Myocyte (in vitro differentiated cells): Measurements from ENCODE around the gene F8. TPM values are rescaled to one million over a fixed set of nuclear protein-coding genes. Genes with fewer than 3 reads are reported as not detected.
"Not testable (repeated sequence)": the region's sequence is repeated elsewhere in the genome, so short reads cannot be mapped to it uniquely, and the experiment has no call there.

Experiments
- DNase-seq: peaks from one replicate; pipeline ENCODE4 v3.0.0-alpha.2; 2012; ENCODE audit warnings: low read depth
- total RNA-seq: library from RNA; depleted of rRNA; stranded (reverse); fragments of >200 nt; gene quantifications from 2 replicates; pipeline ENCODE4 v1.2.3, GENCODE V29; 2014

The F8 gene
- total RNA-seq, 1 donor from 2014 or later, result 4.1 TPM

GRCh38 chrX:155031657-155032056 lies 9.1 kb upstream of the F8 start:
- no peak for DNase-seq

GRCh38 chrX:155028877-155029291 lies 6.4 kb upstream of the F8 start:
- peak; percentile 31 for DNase-seq

- DNase-seq, result no peak
Measured at GRCh38 chrX:155028129-155028528, 5.6 kb upstream of the F8 start.

GRCh38 chrX:155027509-155028066 lies 5.1 kb upstream of the F8 start:
- DNase-seq, result peak; percentile 32

GRCh38 chrX:155026727-155027508 lies 4.4 kb upstream of the F8 start, which contains the start of gene FUNDC2:
FUNDC2 (plus strand) TSS chrX:155026844; CDS start chrX:155026939, 95 bp downstream.
- DNase-seq, result peak; percentile 94

GRCh38 chrX:155026420-155026726 lies 3.9 kb upstream of the F8 start:
- no peak for DNase-seq

GRCh38 chrX:155023907-155024833 lies 1.6 kb upstream of the F8 start:
- no peak for DNase-seq

GRCh38 chrX:155020591-155020990 lies 1.9 kb downstream of the F8 start:
- DNase-seq, result no peak

GRCh38 chrX:155009994-155010472 lies 12.5 kb downstream of the F8 start:
- DNase-seq, result peak; percentile 24

GRCh38 chrX:155008578-155008977 lies 13.9 kb downstream of the F8 start:
- DNase-seq, result not testable (repeated sequence)

- not testable (repeated sequence) for DNase-seq
Measured at GRCh38 chrX:155006913-155007671, 15.4 kb downstream of the F8 start.

GRCh38 chrX:155006379-155006778 lies 16.1 kb downstream of the F8 start:
- DNase-seq, result not testable (repeated sequence)

GRCh38 chrX:155005190-155005589 lies 17.3 kb downstream of the F8 start:
- DNase-seq, result no peak

- DNase-seq, result no peak
Measured at GRCh38 chrX:155001873-155002272, 20.6 kb downstream of the F8 start.

GRCh38 chrX:155000841-155001240 lies 21.7 kb downstream of the F8 start:
- no peak for DNase-seq

GRCh38 chrX:154998204-154998880 lies 24.2 kb downstream of the F8 start:
- no peak for DNase-seq

GRCh38 chrX:154991476-154991875 lies 31.0 kb downstream of the F8 start:
- DNase-seq, result no peak

GRCh38 chrX:154991039-154991438 lies 31.5 kb downstream of the F8 start:
- no peak for DNase-seq

- no peak for DNase-seq
Measured at GRCh38 chrX:154990496-154990895, 32.0 kb downstream of the F8 start.

GRCh38 chrX:154988719-154989118 lies 33.8 kb downstream of the F8 start:
- no peak for DNase-seq
